ENCODE measurements around the gene DSCAM. TPM values are rescaled to one million over a fixed set of nuclear protein-coding genes. Genes with fewer than 3 reads are reported as not detected.
"Not testable (repeated sequence)": the region's sequence is repeated elsewhere in the genome, so short reads cannot be mapped to it uniquely, and the experiment has no call there.

Gene DSCAM
- total RNA-seq, 1 donor from 2014 or later, result 0.20 TPM

GRCh38 chr21:40227096-40227495 lies 619.9 kb downstream of the DSCAM start:
- no peak for DNase-seq

- DNase-seq, result no peak
Observed at GRCh38 chr21:40215941-40216340, 631.0 kb downstream of the DSCAM start.

- DNase-seq, result no peak
Observed at GRCh38 chr21:40210251-40210650, 636.7 kb downstream of the DSCAM start.

GRCh38 chr21:40208948-40209345 lies 638.0 kb downstream of the DSCAM start:
- no peak for DNase-seq

GRCh38 chr21:40208206-40208947 lies 638.6 kb downstream of the DSCAM start:
- no peak for DNase-seq

- peak; percentile 87 for DNase-seq
Observed at GRCh38 chr21:40200946-40201345, 646.0 kb downstream of the DSCAM start.

GRCh38 chr21:40200126-40200525 lies 646.8 kb downstream of the DSCAM start:
- DNase-seq, result no peak

GRCh38 chr21:40194185-40194980 lies 652.6 kb downstream of the DSCAM start:
- no peak for DNase-seq

GRCh38 chr21:40191616-40192015 lies 655.3 kb downstream of the DSCAM start:
- no peak for DNase-seq

GRCh38 chr21:40191196-40191595 lies 655.8 kb downstream of the DSCAM start:
- DNase-seq, result no peak

- DNase-seq, result no peak
Observed at GRCh38 chr21:40187946-40188654, 658.9 kb downstream of the DSCAM start.

GRCh38 chr21:40187244-40187643 lies 659.7 kb downstream of the DSCAM start:
- no peak for DNase-seq

GRCh38 chr21:40186045-40186444 lies 660.9 kb downstream of the DSCAM start:
- DNase-seq, result peak; percentile 26

GRCh38 chr21:40185208-40185607 lies 661.8 kb downstream of the DSCAM start:
- DNase-seq, result no peak

- not testable (repeated sequence) for DNase-seq
Observed at GRCh38 chr21:40182491-40182890, 664.5 kb downstream of the DSCAM start.

GRCh38 chr21:40179166-40179565 lies 667.8 kb downstream of the DSCAM start:
- no peak for DNase-seq

GRCh38 chr21:40178726-40179125 lies 668.2 kb downstream of the DSCAM start:
- DNase-seq, result no peak

GRCh38 chr21:40177979-40178378 lies 669.0 kb downstream of the DSCAM start:
- DNase-seq, result no peak

GRCh38 chr21:40176724-40177123 lies 670.2 kb downstream of the DSCAM start:
- DNase-seq, result no peak

- DNase-seq, result no peak
Observed at GRCh38 chr21:40173816-40174215, 673.1 kb downstream of the DSCAM start.

- DNase-seq, result no peak
Observed at GRCh38 chr21:40169971-40170370, 677.0 kb downstream of the DSCAM start.

GRCh38 chr21:40166291-40166843 lies 680.6 kb downstream of the DSCAM start:
- no peak for DNase-seq

GRCh38 chr21:40165773-40166070 lies 681.2 kb downstream of the DSCAM start:
- no peak for DNase-seq
